ENCODE results near the gene ATP9A. TPM values are rescaled to one million over a fixed set of nuclear protein-coding genes. Genes with fewer than 3 reads are reported as not detected.

The ATP9A gene
- total and polyA plus RNA-seq, 2 of the 8 experiments (the other 6 are each of a cell fraction or from before 2014, with no cell fraction given): 5.0 to 6.4 TPM

DNA sequence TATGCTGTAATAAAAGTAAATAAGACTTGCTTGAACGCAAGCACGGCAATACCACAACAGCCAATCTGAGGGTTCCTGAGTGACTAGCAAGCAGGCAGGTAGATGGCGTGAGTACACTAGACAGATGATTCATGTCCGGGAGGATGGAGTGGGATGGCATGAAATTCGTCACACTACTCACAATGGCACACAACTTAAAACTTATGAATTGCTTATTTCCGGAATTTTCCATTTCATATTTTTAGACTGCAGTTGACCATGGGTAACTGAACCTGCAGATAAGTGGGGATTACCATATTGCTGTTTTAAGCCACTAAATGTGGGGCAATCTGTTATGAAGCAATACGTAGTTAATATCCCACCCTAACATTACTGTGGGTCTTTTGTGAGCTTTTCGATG lies 132.1 kb downstream of the ATP9A start:
- H2BK15ac ChIP-seq (ENCODE audit: low read length): no peak overlapping the region
- no peak overlapping the region for H3K4me2 ChIP-seq (ENCODE audit: insufficient read depth in 1 of 2, low read depth in 2 of 2, low read length in 2 of 2)
- no peak overlapping the region for H3K23ac ChIP-seq (ENCODE audit: insufficient read length)
- H3K4me1 ChIP-seq (replicated peaks in 1 of 4; ENCODE audit: control insufficient read depth in 3 of 4, insufficient read depth in 4 of 4, low read length in 3 of 4): no peaks in the 10 kb centered on the region
- no peak overlapping the region for H3K27ac ChIP-seq (ENCODE audit: low read depth, low read length)
- no peak overlapping the region for H2BK12ac ChIP-seq (ENCODE audit: low read depth, low read length)
- H3K14ac ChIP-seq (ENCODE audit: insufficient read length): no peak overlapping the region
- H2AK5ac ChIP-seq (ENCODE audit: low read depth, low read length): no peak overlapping the region
- ChIA-PET CTCF (ENCODE audit: partially characterized antibody) (interaction anchor here (0.9 to 1.8 kb wide), 8 partner anchors 8 to 541 kb away, joined by 3 to 7 read pairs (median 4); no protein-coding TSS in a partner anchor), POLR2A (ENCODE audit: partially characterized antibody) (no interaction called here)
- H3K27me3 ChIP-seq (replicated peaks in 1 of 4; ENCODE audit: control insufficient read depth in 3 of 4, extremely low read depth in 1 of 4, insufficient read depth in 3 of 4, low read length in 3 of 4): no peaks in the 10 kb centered on the region
- no peak overlapping the region for H2AFZ ChIP-seq (ENCODE audit: low read length)
- FAIRE-seq (no peak), DNase-seq (ENCODE audit: low read depth in 1 of 2, low spot score in 2 of 2) (no peak)
- no peak overlapping the region for H2BK5ac ChIP-seq (ENCODE audit: low read depth, low read length)
- H3K79me1 ChIP-seq (ENCODE audit: low read depth, low read length): no peaks in the 10 kb centered on the region
- H4K8ac ChIP-seq (ENCODE audit: extremely low read depth, insufficient read depth, low read length): no peak overlapping the region
- no peak overlapping the region for H4K91ac ChIP-seq (replicated peaks; ENCODE audit: insufficient read length, low read length)
- H3K4ac ChIP-seq (replicated peaks; ENCODE audit: insufficient read length, low read depth, low read length): no peak overlapping the region
- WGBS, 2 experiments (ENCODE audit: extremely low coverage in 1 of 2, insufficient coverage in 1 of 2, insufficient read length in 1 of 2, insufficient replicate concordance in 2 of 2, low coverage in 1 of 2, low lambda C conversion rate in 2 of 2, missing lambda C conversion rate in 1 of 2): 90% methylated on average over 8 of the region's 8 CpGs; no CpG with 5 or more reads in 1 of the 2 experiments
- no peak overlapping the region for H2BK20ac ChIP-seq (ENCODE audit: low read length)
- no peaks in the 10 kb centered on the region for H3K23me2 ChIP-seq (ENCODE audit: low read depth, low read length)
- H3K56ac ChIP-seq (replicated peaks; ENCODE audit: insufficient read length, low read depth, low read length): no peak overlapping the region
- H3K18ac ChIP-seq (ENCODE audit: extremely low read depth, low read length): no peak overlapping the region
- H3K4me3 ChIP-seq (ENCODE audit: extremely low read depth in 1 of 4, insufficient read depth in 2 of 4, low read depth in 3 of 4, low read length in 4 of 4): no peak overlapping the region
- H4K20me1 ChIP-seq (replicated peaks in 1 of 2; ENCODE audit: control insufficient read depth in 1 of 2, insufficient read depth in 2 of 2, low read length in 2 of 2): peaks cover 0 to 4% of the 10 kb centered on the region in 2 experiments
- H3K9me3 ChIP-seq (ENCODE audit: insufficient read depth in 2 of 2, low read depth in 1 of 2, low read length in 1 of 2): no peaks in the 10 kb centered on the region
- no peaks in the 10 kb centered on the region for H3K36me3 ChIP-seq (ENCODE audit: control insufficient read depth in 2 of 4, insufficient read depth in 4 of 4, low read length in 3 of 4)
- no peak overlapping the region for H2BK120ac ChIP-seq (replicated peaks; ENCODE audit: low read depth, low read length)
- H4K5ac ChIP-seq (ENCODE audit: insufficient read length, low read depth, low read length): no peak overlapping the region
- no peak overlapping the region for H3K9ac ChIP-seq (replicated peaks in 1 of 4; ENCODE audit: extremely low read depth in 1 of 4, low read depth in 3 of 4, low read length in 3 of 4)
- no peaks in the 10 kb centered on the region for H3K79me2 ChIP-seq (ENCODE audit: control insufficient read depth in 1 of 2, insufficient read depth in 2 of 2, low read length in 2 of 2)
- no peak for TF ChIP-seq USF2 (IDR thresholded peaks at IDR 0.05; ENCODE audit: low read length)
- TF ChIP-seq HDAC6 (IDR thresholded peaks at IDR 0.05; ENCODE audit: low read depth, low read length): no peak
- no peak for TF ChIP-seq GTF2F1 (IDR thresholded peaks at IDR 0.05; ENCODE audit: borderline replicate concordance, low read depth, low read length)
- TF ChIP-seq CTCF (IDR thresholded peaks at IDR 0.05; ENCODE audit: control extremely low read depth in 1 of 3, insufficient read depth in 1 of 3, low read depth in 1 of 3, low read length in 3 of 3): no peak
- TF ChIP-seq NRF1 (IDR thresholded peaks at IDR 0.05; ENCODE audit: low read depth, low read length): no peak
- TF ChIP-seq KDM1A (IDR thresholded peaks at IDR 0.05; ENCODE audit: borderline replicate concordance, low read length): no peak
- TF ChIP-seq RXRA (IDR thresholded peaks at IDR 0.05; ENCODE audit: insufficient read depth, low read depth, low read length): no peak
- no peak for TF ChIP-seq PHF8 (conservative IDR thresholded peaks at IDR 0.05; ENCODE audit: low read depth, low read length)
- no peak for TF ChIP-seq SP2 (IDR thresholded peaks at IDR 0.05; ENCODE audit: low read length)
- TF ChIP-seq ASH2L (IDR thresholded peaks at IDR 0.05; ENCODE audit: low read length): no peak
- TF ChIP-seq TEAD4 (IDR thresholded peaks at IDR 0.05; ENCODE audit: low read depth, low read length): no peak

Data from H1 (cell line).